A549 (cell line): Measurements from ENCODE around the gene FAAP100.
A peak's percentile ranks its signal among the peaks of the same experiment; 100 is the strongest.

Experiments
- CTCF ChIP-seq: fragments of >200 bp; sonication (Bioruptor Twin); formaldehyde crosslinking; IDR thresholded peaks from 3 replicates; pipeline ENCODE4 v1.5.1; 2016
- PBX3 ChIP-seq: IDR thresholded peaks from 2 replicates; pipeline ENCODE4 v1.6.1; 2012
- ZFP36 ChIP-seq: fragments of 450-650 bp; IDR thresholded peaks from 2 replicates; pipeline ENCODE4 v1.6.1; 2014; ENCODE audit warnings: borderline replicate concordance; ENCODE audit not compliant: partially characterized antibody

- peak; percentile 25; the same call in 1 of the 2 replicates for TF ChIP-seq PBX3
- TF ChIP-seq CTCF: no peak
- TF ChIP-seq ZFP36: no peak
Measured at GRCh38 chr17:81534157-81535006, 17.8 kb downstream of the FAAP100 start.
